Neural cell (in vitro differentiated cells): ENCODE data around the gene NTRK2.

ENCODE experiments used
- POLR2AphosphoS5 ChIP-seq: IDR thresholded peaks from 2 replicates; pipeline ENCODE4 v1.6.1; 2012
- RAD21 ChIP-seq: fragments of 450-650 bp; conservative IDR thresholded peaks from 2 replicates; pipeline ENCODE4 v1.6.1; 2014; ENCODE audit warnings: antibody characterized with exemption, mild to moderate bottlenecking, moderate library complexity

- no peak for TF ChIP-seq POLR2AphosphoS5
- no peak for TF ChIP-seq RAD21
These were observed 158.5 kb downstream of the NTRK2 start for GRCh38 chr9:84828046-84828445.
